CD4-positive, alpha-beta T cell treated with Interleukin-4 for 1 hour (primary cell): Measurements from ENCODE around the gene SNX17.
"Not testable (repeated sequence)": the region's sequence is repeated elsewhere in the genome, so short reads cannot be mapped to it uniquely, and the experiment has no call there.

ENCODE experiments used
- DNase-seq, 2 donors: peaks; one replicate each; pipeline ENCODE4 v3.0.0-alpha.2; 2020 to 2022

SNX17 gene

GRCh38 chr2:27370026-27370815 lies at the start of gene SNX17, which contains the start of gene EIF2B4:
SNX17 (plus strand) TSS chr2:27370616; CDS start chr2:27370744, 128 bp downstream.
EIF2B4 (minus strand) TSS chr2:27370338; CDS start chr2:27370314, 24 bp downstream.
- DNase-seq = peak; percentile 99 to 100

GRCh38 chr2:27320958-27321543 lies 49.4 kb upstream of the SNX17 start:
- DNase-seq = no peak

- DNase-seq = peak; percentile 15 to 21
These were observed 48.1 kb upstream of the SNX17 start for GRCh38 chr2:27322301-27322765.

GRCh38 chr2:27322766-27323595 lies 47.4 kb upstream of the SNX17 start, which contains the start of gene MPV17:
MPV17 (minus strand) TSS chr2:27323097; CDS start chr2:27322517, 580 bp downstream.
- peak; percentile 89 for DNase-seq

GRCh38 chr2:27323596-27324285 lies 46.7 kb upstream of the SNX17 start:
- no peak for DNase-seq

- no peak for DNase-seq
These were observed 45.7 kb upstream of the SNX17 start for GRCh38 chr2:27324720-27325119.

- DNase-seq = no peak
These were observed 35.1 kb upstream of the SNX17 start for GRCh38 chr2:27335311-27335710.

GRCh38 chr2:27336173-27336572 lies 34.2 kb upstream of the SNX17 start:
- DNase-seq = no peak

GRCh38 chr2:27347641-27348040 lies 22.8 kb upstream of the SNX17 start:
- no peak for DNase-seq

- no peak for DNase-seq
These were observed 20.2 kb upstream of the SNX17 start for GRCh38 chr2:27350106-27350693.

GRCh38 chr2:27351802-27352598 lies 18.4 kb upstream of the SNX17 start:
- DNase-seq = peak in 1 of 2 donors; percentile 26

- DNase-seq = not testable (repeated sequence)
These were observed 17.0 kb upstream of the SNX17 start for GRCh38 chr2:27353386-27353761.

GRCh38 chr2:27353762-27354596 lies 16.4 kb upstream of the SNX17 start:
- DNase-seq = no peak

GRCh38 chr2:27354597-27354927 lies 15.9 kb upstream of the SNX17 start:
- DNase-seq = no peak

GRCh38 chr2:27356056-27356381 lies 14.4 kb upstream of the SNX17 start:
- DNase-seq = no peak

GRCh38 chr2:27356382-27357181 lies 13.8 kb upstream of the SNX17 start, which contains the start of gene GTF3C2:
GTF3C2 (minus strand) TSS chr2:27356764; CDS start chr2:27343554, 13,210 bp downstream.
- DNase-seq = peak; percentile 94

- no peak for DNase-seq
These were observed 7.6 kb upstream of the SNX17 start for GRCh38 chr2:27362678-27363420.

- DNase-seq = no peak
These were observed 6.5 kb upstream of the SNX17 start for GRCh38 chr2:27363933-27364332.

- no peak for DNase-seq
These were observed 868 bp upstream of the SNX17 start for GRCh38 chr2:27369471-27370025.
